ENCODE measurements around the gene KIAA1671.

The KIAA1671 gene

DNA sequence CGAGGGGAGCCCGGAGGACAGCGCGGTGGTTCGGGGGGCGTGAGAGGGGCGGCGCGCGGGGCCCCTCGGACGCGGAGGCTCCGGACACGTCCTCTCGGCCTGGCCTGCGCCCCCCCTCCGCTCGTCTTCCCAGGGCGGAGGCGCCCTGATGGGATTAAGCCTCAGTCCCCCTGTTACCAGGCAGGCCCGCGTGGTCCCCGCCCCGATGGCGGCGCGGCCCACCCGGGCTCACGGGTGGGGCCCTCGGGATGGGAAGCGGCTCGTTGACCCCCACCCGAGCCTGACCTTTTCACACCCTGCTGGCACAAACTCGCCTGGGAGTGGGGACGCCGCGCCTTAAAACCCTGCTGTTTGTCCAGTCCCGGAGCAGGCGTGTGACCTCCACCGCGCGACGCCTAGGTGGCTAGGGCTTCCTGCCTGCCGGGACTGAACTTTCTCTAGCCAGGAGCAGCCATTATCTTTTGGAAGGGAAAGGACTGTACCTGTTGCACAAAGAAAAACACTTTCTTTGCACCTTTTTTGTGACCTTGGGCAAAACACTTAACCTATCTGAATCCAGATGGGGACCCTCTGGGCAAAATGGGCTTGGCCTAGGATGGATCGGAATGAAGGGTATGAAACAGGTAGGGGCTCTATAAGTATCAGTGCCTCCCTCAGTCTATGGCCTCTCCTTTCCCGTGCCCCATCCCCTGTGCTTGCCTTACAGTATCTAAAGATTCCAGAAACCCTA is 1.0 kb downstream of the KIAA1671 start:
- DNase-seq = no peak

DNA sequence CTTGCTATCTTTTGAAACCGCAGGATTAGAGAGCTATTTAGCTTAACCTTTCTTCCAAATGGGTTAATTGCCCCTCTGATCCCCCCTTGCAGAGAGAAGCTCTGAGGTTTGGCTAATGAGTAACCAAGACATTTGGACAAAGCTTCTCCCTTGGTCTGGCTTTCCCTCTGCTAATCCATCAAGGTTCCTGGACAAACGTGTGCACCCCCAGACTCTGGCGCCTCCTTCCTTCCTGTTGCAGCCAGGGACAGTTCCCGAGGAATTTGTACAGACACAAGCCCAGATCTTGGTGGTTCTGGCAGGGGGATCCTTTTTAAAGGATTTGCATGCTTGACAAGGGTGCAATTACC is 1.6 kb downstream of the KIAA1671 start:
- DNase-seq = no peak

DNA sequence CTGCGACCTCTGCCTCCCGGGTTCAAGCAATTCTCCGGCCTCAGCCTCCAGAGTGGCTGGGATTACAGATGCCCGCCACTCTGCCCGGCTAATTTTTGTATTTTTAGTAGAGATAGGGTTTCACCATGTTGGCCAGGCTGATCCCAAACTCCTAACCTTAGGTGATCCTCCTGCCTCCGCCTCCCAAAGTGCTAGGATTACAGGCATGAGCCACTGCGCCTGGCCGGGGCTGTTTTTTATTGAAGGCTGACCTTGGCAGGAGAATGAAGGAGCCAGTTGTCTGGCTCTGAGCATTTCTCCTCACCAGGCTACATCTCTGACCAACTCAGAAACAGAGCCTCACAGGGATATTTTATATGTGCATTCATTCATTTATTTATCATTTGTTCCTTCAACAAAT is 2.3 kb downstream of the KIAA1671 start:
- no peak for DNase-seq

DNA sequence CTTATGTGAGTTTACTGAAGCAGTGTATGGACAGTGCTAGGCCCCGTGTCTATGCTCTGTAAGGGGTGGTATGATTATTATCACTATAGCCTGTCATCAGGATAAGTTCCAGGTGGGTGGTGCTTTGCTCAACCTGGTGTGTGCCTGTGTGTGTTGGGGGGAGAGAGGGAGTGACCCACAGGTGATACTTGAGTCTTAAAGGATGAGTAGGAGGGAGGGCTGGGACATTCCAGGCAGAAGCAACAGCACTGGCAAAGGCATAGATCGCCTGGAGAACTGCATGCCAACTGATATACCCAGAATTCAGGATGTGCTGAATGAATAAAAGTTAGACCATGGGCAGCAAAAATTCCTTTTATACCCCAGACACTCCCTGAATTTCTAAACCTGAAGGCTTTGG is 4.5 kb downstream of the KIAA1671 start:
- no peak for DNase-seq

DNA sequence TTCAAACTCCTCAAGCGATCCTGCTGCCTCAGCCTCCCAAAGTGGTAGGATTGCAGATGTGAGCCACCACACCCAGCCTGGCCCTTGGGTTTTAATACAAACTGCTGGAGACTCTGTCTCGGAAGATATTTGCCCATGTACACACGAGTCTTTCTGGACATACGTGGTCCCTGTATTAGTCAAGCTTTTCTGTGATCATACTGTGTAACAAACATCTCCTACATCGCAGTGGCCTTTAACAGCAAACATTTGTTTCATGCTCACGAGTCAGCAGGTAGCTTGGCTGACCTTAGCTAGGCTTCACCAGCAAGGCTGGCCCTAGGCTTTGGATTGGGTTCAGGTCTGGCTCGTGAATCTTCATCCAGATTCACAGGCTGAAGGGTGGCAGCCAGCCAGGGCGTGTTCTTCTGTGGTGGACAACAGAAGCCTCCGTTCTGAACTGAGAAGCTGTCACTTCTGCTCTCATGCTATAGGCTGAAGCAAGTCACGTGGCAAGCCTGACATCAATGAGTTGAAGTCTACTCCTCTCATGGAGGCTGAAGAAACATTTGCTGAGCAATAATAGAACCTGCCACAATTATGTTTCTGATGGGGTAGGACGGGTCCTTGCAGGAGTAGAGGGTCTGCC is 8.8 kb downstream of the KIAA1671 start:
- no peak for DNase-seq

DNA sequence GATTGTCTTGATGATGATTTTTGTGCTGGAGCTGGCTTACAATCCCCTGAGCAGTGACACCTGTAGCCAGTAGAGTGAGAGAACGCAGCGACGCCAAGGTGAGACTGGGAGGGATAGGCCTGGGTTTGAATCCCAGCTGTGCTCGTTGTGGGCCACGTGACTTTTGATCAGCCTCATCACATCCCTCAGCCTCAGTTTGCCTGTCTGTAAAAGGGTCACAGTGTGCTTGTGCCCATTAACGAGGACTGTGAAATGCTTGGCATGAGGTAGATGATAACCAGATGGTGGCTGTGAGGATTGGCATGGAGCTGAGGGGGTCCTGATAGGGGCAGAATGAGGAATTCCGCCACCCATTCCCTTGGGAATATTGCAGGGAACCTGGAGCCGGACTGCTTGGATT is 9.6 kb downstream of the KIAA1671 start:
- DNase-seq = no peak

DNA sequence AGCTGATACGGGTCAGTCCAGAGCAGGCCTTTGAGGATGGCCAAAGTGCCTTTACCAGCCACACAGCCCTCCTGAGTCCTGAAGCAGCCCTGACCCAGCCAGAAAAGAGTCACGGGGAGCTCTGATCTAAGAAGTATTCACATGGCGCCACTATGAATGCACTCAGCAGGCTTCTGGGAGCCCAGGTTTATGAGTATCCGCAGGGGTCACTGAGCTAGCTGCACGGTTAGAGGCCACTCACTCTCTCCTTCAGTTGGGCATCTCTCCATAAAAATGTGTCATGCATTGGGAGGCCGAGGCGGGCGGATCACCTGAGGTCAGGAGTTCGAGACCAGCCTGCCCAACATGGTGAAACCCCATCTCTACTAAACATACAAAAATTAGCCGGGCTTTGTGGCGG is 10.3 kb downstream of the KIAA1671 start:
- no peak for DNase-seq

DNA sequence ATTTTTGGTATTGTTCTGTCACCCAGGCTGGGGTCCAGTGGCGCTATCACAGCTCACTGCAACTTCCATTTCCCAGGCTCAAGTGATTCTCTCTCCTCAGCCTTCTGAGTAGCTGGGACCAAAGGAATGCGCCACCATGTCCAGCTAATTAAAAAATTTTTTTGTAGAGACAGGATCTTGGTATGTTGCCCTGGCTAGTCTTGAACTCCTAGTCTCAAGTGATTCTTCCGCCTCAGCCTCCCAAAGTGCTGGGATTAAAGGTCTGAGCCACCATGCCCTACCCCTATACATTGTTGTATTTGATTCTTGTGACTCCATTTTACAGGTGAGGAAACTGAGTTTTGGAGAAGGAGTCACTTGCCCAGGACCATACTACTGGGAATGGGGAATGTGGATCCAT is 11.9 kb downstream of the KIAA1671 start:
- no peak for DNase-seq

DNA sequence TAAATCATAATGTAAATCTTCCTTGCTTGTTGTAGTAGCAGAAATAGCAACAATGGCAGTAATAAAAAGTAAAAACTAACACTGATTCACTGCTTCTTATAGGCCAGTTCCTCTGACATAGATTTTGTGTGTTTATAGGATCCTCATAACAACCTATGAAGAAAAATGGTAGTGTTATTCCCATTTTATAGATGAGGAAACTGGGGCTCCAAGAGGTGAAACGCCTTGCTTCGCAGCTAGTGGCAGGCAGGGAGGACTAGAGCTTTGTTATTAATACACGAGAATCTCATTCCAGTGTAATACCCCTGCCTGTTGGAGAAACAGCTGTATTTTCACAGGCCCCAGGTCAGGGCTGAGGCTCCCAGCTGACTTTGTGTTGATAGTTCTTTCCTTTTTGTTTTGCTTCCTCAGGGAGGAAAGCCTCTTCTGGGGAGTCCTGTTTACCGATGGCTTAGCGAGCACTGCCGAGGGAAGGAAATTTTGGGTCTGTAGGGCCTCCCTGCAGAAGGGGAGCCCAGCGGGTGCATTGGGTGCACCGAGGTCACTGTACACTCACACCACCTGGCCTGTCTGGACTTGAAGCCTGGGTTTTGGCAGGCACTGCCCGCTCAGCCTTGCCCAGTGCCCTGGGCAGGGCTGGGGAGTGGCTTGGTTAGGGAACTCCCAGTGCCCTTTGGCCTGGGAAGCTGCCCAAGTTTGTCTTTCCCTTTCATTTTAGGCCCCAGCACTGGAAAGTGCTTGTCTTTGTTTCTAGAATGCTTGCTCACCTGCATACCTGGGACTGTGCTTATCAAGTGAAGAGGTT is 13.5 kb downstream of the KIAA1671 start:
- DNase-seq = no peak

DNA sequence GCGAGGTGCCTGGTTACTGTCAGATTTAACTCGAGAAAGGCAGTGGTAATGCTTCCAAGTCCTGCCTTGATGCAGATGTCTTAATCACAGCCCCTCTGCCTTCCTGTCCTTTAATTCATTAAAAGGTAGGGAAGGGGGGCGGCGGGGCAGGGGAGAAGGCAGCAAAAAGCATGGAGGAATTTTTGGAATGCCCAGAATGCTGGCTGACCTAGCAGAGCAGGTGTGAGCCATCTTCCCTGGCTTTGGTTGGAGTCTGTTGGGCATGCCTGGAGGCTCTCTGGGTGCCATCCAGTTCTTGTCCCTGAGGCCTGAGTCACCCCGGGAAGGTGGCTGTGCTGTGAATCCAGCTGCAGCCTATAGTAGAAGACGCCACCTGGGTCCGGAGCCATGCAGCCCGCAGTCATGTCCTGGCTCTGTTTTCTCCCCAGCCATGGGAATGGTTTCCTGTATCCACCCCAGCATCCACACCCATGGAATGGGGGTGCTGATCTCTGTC is 15.6 kb downstream of the KIAA1671 start:
- DNase-seq = no peak

DNA sequence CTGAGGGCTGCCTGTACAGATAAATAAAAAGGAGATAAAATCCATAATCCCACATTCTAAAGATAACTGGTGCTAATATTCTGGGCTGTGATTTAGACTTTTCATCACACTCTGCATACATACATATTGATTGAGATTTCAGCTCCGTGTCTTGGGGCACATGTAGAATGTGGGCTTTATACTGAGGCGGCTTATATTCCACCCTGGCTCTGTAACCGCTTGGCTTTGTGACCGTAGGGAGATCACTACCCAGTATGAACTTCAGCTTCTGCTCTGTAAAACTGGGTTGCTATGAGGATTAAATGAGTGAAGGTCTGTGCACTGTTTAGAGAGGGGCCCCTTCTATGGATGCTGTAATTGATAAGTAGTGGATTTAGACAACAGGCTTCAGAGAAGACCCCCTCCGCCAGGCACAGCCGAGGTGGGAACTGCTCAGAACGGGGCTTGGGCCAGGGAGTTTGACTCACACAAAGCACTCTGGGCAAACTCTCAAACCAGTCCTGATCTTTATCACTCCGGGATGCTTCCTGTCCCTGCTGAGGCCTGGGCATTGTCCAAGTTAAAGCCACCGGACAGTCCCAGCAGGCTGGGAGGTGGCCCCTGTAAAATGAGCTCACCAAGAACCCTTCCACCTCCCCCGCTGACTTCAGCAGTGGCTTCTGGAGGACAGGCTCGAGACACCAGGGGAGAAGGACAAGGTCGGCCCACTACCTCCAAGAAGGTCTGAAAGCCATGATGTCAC is 17.2 kb downstream of the KIAA1671 start:
- no peak for DNase-seq

DNA sequence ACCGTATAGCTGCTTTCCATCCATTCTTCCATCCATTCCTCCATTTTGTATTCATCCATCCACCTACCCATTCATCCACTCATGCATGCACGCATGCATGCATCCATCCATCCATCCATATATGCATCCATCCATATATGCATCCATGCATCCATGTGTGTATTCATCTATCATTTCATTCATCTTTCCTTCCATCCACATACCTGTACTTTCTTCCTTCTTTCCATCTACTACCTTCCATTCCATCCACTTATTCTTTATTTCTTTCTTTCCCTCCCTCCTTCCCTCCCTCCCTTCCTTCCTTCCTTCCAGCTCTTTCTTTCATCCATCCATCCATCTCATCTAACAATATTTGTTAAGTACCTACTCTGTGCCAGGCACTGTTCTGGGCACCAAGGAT is 19.9 kb downstream of the KIAA1671 start:
- no peak for DNase-seq

DNA sequence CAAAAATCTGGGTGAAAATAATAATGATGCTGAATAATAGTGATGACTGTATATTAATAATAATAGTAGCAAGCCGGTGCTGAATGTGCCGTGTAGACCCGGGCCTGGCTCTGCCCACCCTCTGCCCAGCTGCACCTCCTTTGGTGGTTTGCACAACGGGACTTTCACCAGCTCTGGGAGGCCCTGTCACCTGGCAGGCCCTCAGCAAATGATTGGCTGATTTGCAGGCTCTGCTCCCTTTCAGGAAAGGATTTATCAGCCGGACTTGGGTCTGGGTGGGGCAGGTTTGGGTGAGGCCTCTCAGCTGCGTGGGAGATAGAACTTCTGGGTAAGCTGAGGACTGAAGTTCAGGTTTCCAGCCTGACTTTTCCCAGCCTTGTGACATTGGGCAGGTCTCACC is 21.4 kb downstream of the KIAA1671 start:
- DNase-seq = no peak

DNA sequence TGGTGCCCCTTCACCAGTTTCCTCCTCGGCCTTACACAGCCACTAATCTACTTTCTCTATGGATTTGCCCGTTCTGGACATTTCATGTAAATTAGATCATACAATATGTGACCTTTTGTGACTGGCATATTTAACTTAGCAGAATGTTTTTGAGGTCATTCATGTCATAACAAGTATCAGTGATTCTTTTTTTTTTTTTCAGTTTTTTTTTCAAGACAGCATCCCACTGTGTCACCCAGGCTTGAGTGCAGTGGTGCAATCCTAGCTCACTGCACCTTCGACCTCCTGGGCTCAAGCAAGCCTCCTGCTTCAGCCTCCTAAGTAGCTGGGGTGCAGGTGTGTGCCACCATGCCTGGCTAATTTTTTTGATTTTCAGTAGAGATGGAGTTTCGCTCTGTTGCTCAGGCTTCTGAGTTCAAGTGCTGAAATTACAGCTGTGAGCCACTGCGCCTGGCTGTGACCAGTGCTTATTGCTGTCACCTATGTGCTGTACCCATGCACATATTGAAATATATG is 22.7 kb downstream of the KIAA1671 start:
- DNase-seq = no peak

DNA sequence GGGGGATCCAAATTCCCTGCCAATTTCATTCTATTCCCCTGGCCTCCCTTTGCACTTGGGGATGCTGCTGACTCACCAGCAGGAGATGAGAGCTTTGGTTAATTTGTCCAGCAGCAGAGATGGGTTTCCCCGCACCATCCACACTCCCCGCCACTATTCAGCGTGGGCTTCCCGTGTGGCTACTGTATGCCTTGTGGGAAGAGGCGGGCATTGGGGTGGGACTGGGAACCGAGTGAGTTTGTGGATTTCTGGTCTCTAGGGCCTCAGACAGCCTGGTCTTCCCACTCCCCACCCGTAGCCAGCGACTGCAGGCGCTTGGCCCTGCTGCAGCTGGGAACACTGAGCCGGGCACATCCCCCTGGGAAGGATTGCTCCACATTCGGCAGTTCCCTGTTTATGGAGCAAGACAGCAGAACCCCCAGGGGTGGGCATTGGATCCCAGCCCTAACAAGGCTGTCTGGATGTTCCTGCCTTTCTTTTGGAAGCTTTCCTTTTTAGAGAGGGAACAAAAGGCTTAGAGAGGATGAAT is 23.4 kb downstream of the KIAA1671 start:
- no peak for DNase-seq

DNA sequence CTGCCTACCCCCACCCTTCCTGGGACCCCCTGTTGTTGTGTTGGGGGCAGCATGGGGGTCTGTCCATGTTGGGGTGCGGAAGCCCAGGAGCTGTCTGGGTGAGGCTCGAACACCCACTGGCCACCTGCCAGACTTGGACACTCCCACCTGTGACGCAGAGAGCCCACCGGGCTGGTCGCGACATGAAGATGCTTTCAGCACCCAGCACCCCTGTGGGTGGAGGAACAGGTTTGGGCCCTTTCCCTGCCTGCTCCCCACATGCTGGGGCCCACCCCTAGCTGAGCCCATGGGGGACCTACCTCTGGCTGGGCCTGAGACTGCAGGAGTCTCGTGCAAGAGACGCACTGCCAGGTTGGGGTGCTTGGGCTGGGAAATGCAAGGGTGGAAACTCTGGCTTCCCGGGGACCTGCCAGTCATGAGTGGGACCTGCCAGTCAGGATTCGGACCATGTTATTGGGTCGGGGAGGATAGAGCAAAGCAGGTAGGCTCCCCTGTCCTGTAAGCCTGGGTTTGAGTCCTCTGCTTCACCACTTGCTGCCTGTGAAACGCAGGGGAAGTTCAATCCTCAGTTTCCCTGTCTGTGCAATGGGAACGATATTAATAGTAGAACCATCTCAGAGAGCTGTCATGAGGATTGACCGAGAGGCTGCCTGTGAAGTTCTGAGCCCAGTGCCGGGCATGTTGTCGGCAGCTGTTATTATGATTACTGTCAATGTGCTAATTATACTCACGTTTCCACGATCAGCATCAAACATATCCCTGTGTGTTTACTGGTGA is 24.1 kb downstream of the KIAA1671 start:
- no peak for DNase-seq

DNA sequence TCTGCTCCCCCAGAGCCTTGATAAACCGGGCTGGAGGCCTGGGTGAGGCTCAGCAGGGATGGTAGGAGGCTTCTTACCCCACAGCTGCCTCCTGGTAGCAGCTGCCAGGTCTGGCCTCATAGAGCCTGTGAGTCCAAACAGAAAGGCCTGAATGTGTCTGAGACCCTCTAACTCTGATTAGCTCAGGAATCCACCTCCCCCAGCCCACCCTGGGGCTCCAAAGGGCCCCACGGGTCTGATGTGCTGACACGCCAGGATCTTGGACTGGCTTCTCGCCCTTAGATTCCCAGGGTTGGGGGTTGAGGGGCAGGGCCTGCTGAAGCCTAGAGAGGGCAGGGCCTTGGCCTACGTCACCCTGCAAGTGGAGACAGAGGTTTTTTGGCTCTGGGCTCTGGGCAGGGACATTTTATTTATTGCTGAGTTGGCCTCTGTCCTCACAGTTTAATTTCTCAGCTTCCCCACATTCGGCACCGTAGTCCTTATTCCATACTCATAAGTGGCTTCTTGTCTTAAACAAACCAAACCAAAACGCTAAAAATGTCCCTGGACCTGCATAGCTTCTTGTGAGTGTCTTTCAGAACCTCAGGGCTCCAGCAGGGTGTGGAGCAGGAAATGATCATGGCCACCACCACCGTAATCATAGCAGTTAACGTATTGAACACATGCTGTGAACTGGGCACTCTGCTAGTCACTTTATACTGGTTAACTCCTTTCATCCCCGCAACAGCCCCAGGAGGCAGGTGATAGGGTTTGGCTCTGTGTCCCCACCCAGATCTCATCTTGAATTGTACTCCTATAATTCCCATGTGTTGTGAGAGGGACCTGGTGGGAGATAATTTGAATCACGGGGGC is 25.1 kb downstream of the KIAA1671 start:
- no peak for DNase-seq

DNA sequence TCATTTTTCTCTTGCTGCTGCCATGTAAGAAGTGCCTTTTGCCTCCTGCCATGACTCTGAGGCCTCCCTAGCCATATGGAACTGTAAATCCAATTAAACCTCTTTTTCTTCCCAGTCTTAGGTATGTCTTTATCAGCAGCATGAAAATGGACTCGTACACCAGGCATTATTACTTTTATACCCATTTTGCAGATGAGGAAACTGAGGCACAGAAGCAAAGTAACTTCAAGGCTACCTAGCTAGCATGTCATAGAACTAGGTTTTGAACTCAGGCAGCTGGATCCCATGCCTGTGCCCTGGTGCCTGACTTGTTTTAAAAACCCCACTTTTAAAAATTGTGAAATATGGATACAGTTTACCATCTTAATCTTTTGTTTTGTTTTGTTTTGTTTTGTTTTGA is 25.8 kb downstream of the KIAA1671 start:
- DNase-seq = no peak

DNA sequence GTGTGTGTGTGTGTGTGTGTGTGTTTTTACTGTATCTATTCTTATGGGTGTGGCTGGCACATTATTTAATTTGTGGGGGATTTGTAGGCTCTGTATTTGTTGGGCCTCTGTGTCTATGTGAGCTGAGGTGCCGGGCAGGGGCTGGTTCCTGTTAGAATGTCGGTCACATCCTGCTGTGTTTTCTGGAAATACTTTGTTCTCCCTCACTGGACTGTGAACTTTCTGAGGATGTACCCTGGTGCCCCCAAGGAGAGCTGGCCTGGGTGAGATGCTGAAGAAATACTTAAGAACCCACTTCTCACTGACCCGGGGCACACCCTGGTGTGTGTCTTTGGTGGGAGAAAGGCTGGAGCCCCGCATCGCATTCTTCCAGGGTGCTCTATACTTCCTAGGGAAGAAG is 28.6 kb downstream of the KIAA1671 start:
- no peak for DNase-seq

DNA sequence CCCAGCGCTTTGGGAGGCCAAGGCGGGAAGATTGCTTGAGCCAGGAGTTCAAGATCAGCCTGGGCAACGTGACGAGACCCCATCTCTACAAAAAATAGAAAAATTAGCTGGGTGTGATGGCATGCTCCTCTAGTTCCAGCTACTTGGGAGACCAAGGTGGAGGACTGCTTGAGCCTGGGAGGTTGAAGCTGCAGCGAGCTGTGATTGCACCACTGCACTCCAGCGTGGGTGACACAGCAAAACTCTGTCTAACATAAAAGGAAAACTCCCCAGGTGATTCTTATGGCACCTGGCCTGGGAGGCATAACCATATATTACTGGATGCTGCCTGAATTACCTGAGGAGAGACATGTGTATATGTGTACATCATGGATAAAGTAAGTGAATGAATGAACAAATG is 29.1 kb downstream of the KIAA1671 start:
- no peak for DNase-seq
